IMR-90 (cell line): ENCODE data around the gene TSSC4. TPM values are rescaled to one million over a fixed set of nuclear protein-coding genes. Genes with fewer than 3 reads are reported as not detected.
A peak's percentile ranks its signal among the peaks of the same experiment; 100 is the strongest.

Source experiments
- ATAC-seq: fragments of 200-7000 bp; cut with Tn5 transposase; 2 replicates; pipeline ENCODE4 v1.9.1; 2020; ENCODE audit warnings: low read depth, mild to moderate bottlenecking, moderate library complexity
- BruUV-seq: library from RNA; stranded (reverse); fragments of 400-500 nt; replicated peaks from 2 replicates; lab custom pipeline; 2021; lab: Mats Ljungman, UMichigan
- CTCF ChIA-PET: fragments of 300-600 bp; formaldehyde crosslinking; extraction: SDS; loops from one replicate; lab custom pipeline; 2021; ENCODE audit warnings: antibody characterized with exemption; lab: Yijun Ruan, JAX
- POLR2A ChIA-PET: fragments of 300-600 bp; sonication (Branson Sonifier 250); formaldehyde crosslinking; loops from one replicate; lab custom pipeline; 2022; ENCODE audit warnings: antibody characterized with exemption; ENCODE audit not compliant: unreplicated experiment; lab: Charles Lee
- DNase-seq: peaks from one replicate; pipeline ENCODE4 v3.0.0; 2013
- H2AFZ ChIP-seq: replicated peaks from 2 replicates; pipeline ENCODE3; 2013; ENCODE audit warnings: low read length, mild to moderate bottlenecking; ENCODE audit not compliant: poor library complexity
- H2AK5ac ChIP-seq: 2 replicates; pipeline ENCODE4 v1.6.1; 2013; ENCODE audit warnings: low read depth, low read length, inconsistent platforms
- H2AK9ac ChIP-seq: replicated peaks from 2 replicates; pipeline ENCODE3; 2013; ENCODE audit warnings: mild to moderate bottlenecking, low read depth, low read length, moderate library complexity; ENCODE audit not compliant: poor library complexity
- H2BK120ac ChIP-seq: 2 replicates; pipeline ENCODE4 v1.6.1; 2013; ENCODE audit warnings: low read depth, low read length, inconsistent platforms
- H2BK15ac ChIP-seq: 3 replicates; pipeline ENCODE4 v1.6.1; 2013; ENCODE audit warnings: low read depth, low read length, inconsistent platforms
- H2BK20ac ChIP-seq: 2 replicates; pipeline ENCODE4 v1.6.1; 2013; ENCODE audit warnings: low read depth, mild to moderate bottlenecking, inconsistent platforms, low read length, moderate library complexity
- H2BK5ac ChIP-seq: 2 replicates; pipeline ENCODE4 v1.6.1; 2013; ENCODE audit warnings: mild to moderate bottlenecking, low read depth, low read length, inconsistent platforms; ENCODE audit not compliant: poor library complexity, severe bottlenecking
- H3K14ac ChIP-seq: replicated peaks from 2 replicates; pipeline ENCODE4 v1.6.1; 2013; ENCODE audit warnings: low read depth, low read length, inconsistent platforms
- H3K18ac ChIP-seq: 2 replicates; pipeline ENCODE4 v1.6.1; 2013; ENCODE audit warnings: low read depth, low read length, control low read depth
- H3K23ac ChIP-seq: 2 replicates; pipeline ENCODE4 v1.6.1; 2013; ENCODE audit warnings: low read depth, low read length, inconsistent platforms
- H3K27ac ChIP-seq: 2 replicates; pipeline ENCODE4 v1.5.1; 2013; ENCODE audit warnings: mild to moderate bottlenecking, control low read depth, low read length; ENCODE audit not compliant: insufficient read depth
- H3K27me3 ChIP-seq: 2 replicates; pipeline ENCODE4 v1.6.1; 2013; ENCODE audit warnings: low read length; ENCODE audit not compliant: control insufficient read depth, insufficient read depth
- H3K36me3 ChIP-seq: 2 replicates; pipeline ENCODE4 v1.6.1; 2013; ENCODE audit warnings: low read length, mixed read lengths; ENCODE audit not compliant: control insufficient read depth, insufficient read depth
- H3K4ac ChIP-seq: 2 replicates; pipeline ENCODE4 v1.6.1; 2013; ENCODE audit warnings: low read depth, low read length, inconsistent platforms
- H3K4me1 ChIP-seq: 2 replicates; pipeline ENCODE4 v1.6.1; 2013; ENCODE audit warnings: low read length, mixed read lengths; ENCODE audit not compliant: control insufficient read depth, insufficient read depth
- H3K4me2 ChIP-seq: 2 replicates; pipeline ENCODE4 v1.6.1; 2013; ENCODE audit warnings: low read depth, mild to moderate bottlenecking, control low read depth, low read length, moderate library complexity
- H3K4me3 ChIP-seq: 2 replicates; pipeline ENCODE4 v1.5.1; 2013; ENCODE audit warnings: low read depth, mild to moderate bottlenecking, control low read depth, low read length, moderate library complexity; ENCODE audit not compliant: insufficient read depth
- H3K56ac ChIP-seq: 2 replicates; pipeline ENCODE4 v1.6.1; 2013; ENCODE audit warnings: low read length, inconsistent platforms; ENCODE audit not compliant: insufficient read depth; ENCODE audit errors: extremely low read depth
- H3K79me1 ChIP-seq, 2 experiments: 2 replicates each; pipeline ENCODE4 v1.6.1; 2013; ENCODE audit warnings: low read length in 2 of 2, inconsistent platforms in 1 of 2, low read depth in 1 of 2
- H3K9ac ChIP-seq: 2 replicates; pipeline ENCODE4 v1.6.1; 2013; ENCODE audit warnings: low read depth, low read length, control low read depth
- H3K9me1 ChIP-seq: 2 replicates; pipeline ENCODE4 v1.6.1; 2013; ENCODE audit warnings: low read length, inconsistent platforms; ENCODE audit not compliant: insufficient read depth
- H3K9me3 ChIP-seq: 2 replicates; pipeline ENCODE4 v1.6.1; 2013; ENCODE audit warnings: low read length; ENCODE audit not compliant: control insufficient read depth, insufficient read depth
- H4K20me1 ChIP-seq: 2 replicates; pipeline ENCODE4 v1.6.1; 2013; ENCODE audit warnings: low read length, inconsistent platforms; ENCODE audit not compliant: insufficient read depth
- H4K5ac ChIP-seq: 2 replicates; pipeline ENCODE4 v1.6.1; 2013; ENCODE audit warnings: mild to moderate bottlenecking, low read depth, low read length, control low read depth
- H4K8ac ChIP-seq, 2 experiments: 2 replicates each; pipeline ENCODE4 v1.6.1; 2013; ENCODE audit warnings: low read depth in 2 of 2, low read length in 2 of 2, control low read depth in 1 of 2, inconsistent platforms in 1 of 2
- H4K91ac ChIP-seq: 2 replicates; pipeline ENCODE4 v1.6.1; 2013; ENCODE audit warnings: low read depth, low read length, inconsistent platforms; ENCODE audit not compliant: insufficient read depth
- BHLHE40 ChIP-seq: fragments of 150-350 bp; IDR thresholded peaks from 2 replicates; pipeline ENCODE4 v1.6.1; 2016; ENCODE audit warnings: mild to moderate bottlenecking, low read depth, low read length
- CEBPB ChIP-seq: IDR thresholded peaks from 2 replicates; pipeline ENCODE4 v1.6.1; 2012; ENCODE audit warnings: low read depth, low read length, improper control_type of control experiment
- CHD1 ChIP-seq: IDR thresholded peaks from 2 replicates; pipeline ENCODE4 v1.6.1; 2012; ENCODE audit warnings: low read depth, low read length, improper control_type of control experiment
- CTCF ChIP-seq: conservative IDR thresholded peaks from 2 replicates; pipeline ENCODE4 v1.5.1; 2012; ENCODE audit warnings: mild to moderate bottlenecking, low read depth, low read length, improper control_type of control experiment
- ELK1 ChIP-seq: fragments of 150-350 bp; IDR thresholded peaks from 2 replicates; pipeline ENCODE4 v1.6.1; 2016; ENCODE audit warnings: low read depth, mild to moderate bottlenecking, low read length, moderate library complexity, borderline replicate concordance
- FOS ChIP-seq: fragments of 150-350 bp; IDR thresholded peaks from 2 replicates; pipeline ENCODE4 v1.6.1; 2016; ENCODE audit warnings: low read depth, low read length
- MAFK ChIP-seq: IDR thresholded peaks from 2 replicates; pipeline ENCODE4 v1.6.1; 2012; ENCODE audit warnings: low read depth, low read length, improper control_type of control experiment
- MAZ ChIP-seq: IDR thresholded peaks from 2 replicates; pipeline ENCODE4 v1.6.1; 2012; ENCODE audit warnings: low read depth, mild to moderate bottlenecking, low read length, improper control_type of control experiment, moderate library complexity, borderline replicate concordance
- MXI1 ChIP-seq: IDR thresholded peaks from 2 replicates; pipeline ENCODE4 v1.6.1; 2012; ENCODE audit warnings: low read depth, mild to moderate bottlenecking, low read length, moderate library complexity, borderline replicate concordance
- NFE2L2 ChIP-seq: fragments of 150-350 bp; IDR thresholded peaks from 2 replicates; pipeline ENCODE4 v1.6.1; 2016; ENCODE audit warnings: low read depth, mild to moderate bottlenecking, low read length
- RCOR1 ChIP-seq: IDR thresholded peaks from 2 replicates; pipeline ENCODE4 v1.6.1; 2012; ENCODE audit warnings: mild to moderate bottlenecking, low read length, improper control_type of control experiment; ENCODE audit not compliant: insufficient replicate concordance
- RFX5 ChIP-seq: IDR thresholded peaks from 2 replicates; pipeline ENCODE4 v1.8.0; 2012; ENCODE audit warnings: low read depth, mild to moderate bottlenecking, low read length, moderate library complexity
- WGBS, 2 experiments: methylation state at CpG; one replicate each; pipeline versions ENCODE4 v1.1.5 to v1.1.7; 2013; ENCODE audit warnings: missing lambda C conversion rate in 2 of 2; ENCODE audit not compliant: insufficient read length in 1 of 2; ENCODE audit errors: extremely low coverage in 2 of 2; 5-methylcytosine and 5-hydroxymethylcytosine counted together
- dilution Hi-C: fragments of 300-500 bp; cut with HindIII; formaldehyde crosslinking; loops from one replicate; pipeline ENCODE4 v1.14.3; 2018; ENCODE audit warnings: low sequenced_read_pairs; ENCODE audit not compliant: unreplicated experiment
- in situ Hi-C: fragments of 300-500 bp; cut with MboI; formaldehyde crosslinking; loops from 3 replicates; pipeline ENCODE4 v1.14.3; 2019; ENCODE audit warnings: low sequenced_read_pairs, inconsistent platforms, mixed read lengths
- intact Hi-C: fragments of 100-400 bp; cut with micrococcal nuclease; formaldehyde crosslinking; loops from 2 replicates; pipeline ENCODE4 v1.10.0; 2022
- polyA plus RNA-seq, 3 experiments: library from polyadenylated mRNA; depleted of rRNA; stranded (reverse); fragments of >200 nt; gene quantifications; 2 replicates each; pipeline ENCODE4 v1.2.3, GENCODE V29; 2012; ENCODE audit warnings: low replicate concordance in 1 of 3
- total RNA-seq: library from RNA; depleted of rRNA; stranded (reverse); fragments of >200 nt; gene quantifications from 2 replicates; pipeline ENCODE4 v1.2.3, GENCODE V29; 2012

Gene TSSC4
- total and polyA plus RNA-seq, 2 of the 4 experiments (the other 2 are of a cell fraction): 34.9 to 40.0 TPM

- no peak for TF ChIP-seq MXI1
Measured at GRCh38 chr11:2388431-2389376, 11.8 kb upstream of the TSSC4 start (continued).

GRCh38 chr11:2389377-2390026 is 11.0 kb upstream of the TSSC4 start:
- 81% methylated on average over 5 of the region's 14 CpGs; no CpG with 5 or more reads in 1 of the 2 experiments for WGBS, 2 experiments
- Histone ChIP-seq H3K36me3 (peaks cover 39% of the 10 kb centered on the region), H3K4me1 (peaks cover 39% of the 10 kb centered on the region), H3K18ac (no peak overlapping the region), H3K4me2 (no peak overlapping the region), H3K9me3 (no peaks in the 10 kb centered on the region), H3K4ac (no peak overlapping the region), H4K91ac (no peak overlapping the region), H3K4me3 (no peak overlapping the region), H3K56ac (0 out of 2 replicates have a peak overlapping the region, but pooled peaks have one; percentile 5), H2AFZ (no peak overlapping the region), H3K9ac (peak overlapping the region; percentile 38; the same call in 1 of the 2 replicates), H3K9me1 (peaks cover 4% of the 10 kb centered on the region; the same call in 1 of the 2 replicates), H2AK9ac (peak overlapping the region; percentile 23), H2BK15ac (no peak overlapping the region), H3K79me1 (peaks cover 16 to 69% of the 10 kb centered on the region in 2 experiments), H3K27me3 (no peaks in the 10 kb centered on the region), H2BK20ac (no peak overlapping the region), H3K23ac (no peak overlapping the region), H2BK5ac (peak overlapping the region; percentile 54), H3K14ac (no peak overlapping the region), H4K5ac (no peak overlapping the region), H4K20me1 (peaks cover 77% of the 10 kb centered on the region), H3K27ac (peak overlapping the region; percentile 42), H4K8ac (no peak overlapping the region), H2AK5ac (no peak overlapping the region), H2BK120ac (no peak overlapping the region)
- ChIA-PET POLR2A (no interaction called here), CTCF (no interaction called here)
- dilution Hi-C loops: no loop called here
- intact Hi-C loops: no loop called here
- DNase-seq (no peak), ATAC-seq (no peak)
- BruUV-seq: no TSS peak
- in situ Hi-C loops: no loop called here
- TF ChIP-seq ELK1: no peak
- TF ChIP-seq MAZ: no peak
- TF ChIP-seq CHD1: no peak
- no peak for TF ChIP-seq CEBPB
- no peak for TF ChIP-seq RCOR1
- no peak for TF ChIP-seq RFX5
- TF ChIP-seq CTCF: no peak
- TF ChIP-seq MAFK: no peak
- no peak for TF ChIP-seq BHLHE40
- TF ChIP-seq FOS: no peak
- no peak for TF ChIP-seq NFE2L2
